GM12878 (cell line): Measurements from ENCODE around the gene WDR72. TPM values are rescaled to one million over a fixed set of nuclear protein-coding genes. Genes with fewer than 3 reads are reported as not detected.

ENCODE experiments used
- ATAC-seq: fragments of 200-7000 bp; cut with Tn5 transposase; 3 replicates; pipeline ENCODE4 v1.9.1; 2020; ENCODE audit warnings: mild to moderate bottlenecking, moderate library complexity
- BruUV-seq: library from RNA; stranded (reverse); fragments of 400-500 nt; replicated peaks from 2 replicates; lab custom pipeline; 2021; lab: Mats Ljungman, UMichigan
- CTCF ChIA-PET: fragments of 300-600 bp; sonication (Branson Sonifier 250); formaldehyde crosslinking; extraction: SDS; loops from one replicate; lab custom pipeline; 2021; ENCODE audit warnings: inconsistent platforms; lab: Yijun Ruan, JAX
- POLR2A ChIA-PET: fragments of 350-600 bp; formaldehyde crosslinking; extraction: SDS; loops from one replicate; lab custom pipeline; 2021; ENCODE audit warnings: inconsistent platforms; lab: Charles Lee
- RAD21 ChIA-PET: fragments of 300-600 bp; sonication (Branson Sonifier 250); formaldehyde crosslinking; loops from one replicate; lab custom pipeline; 2023; ENCODE audit warnings: antibody characterized with exemption; ENCODE audit not compliant: unreplicated experiment; lab: Charles Lee
- SMC1A ChIA-PET: fragments of 300-600 bp; sonication (Branson Sonifier 250); formaldehyde crosslinking; loops from one replicate; lab custom pipeline; 2023; ENCODE audit not compliant: unreplicated experiment, uncharacterized antibody; lab: Charles Lee
- DNase-seq: peaks from one replicate; pipeline ENCODE4 v3.0.0-alpha.2; 2011; ENCODE audit warnings: low read depth, low spot score
- FAIRE-seq: peaks from 3 replicates; lab custom pipeline; 2011; peaks lifted over from hg19 to GRCh38; lab: Jason Lieb, UNC
- H2AFZ ChIP-seq: 2 replicates; pipeline ENCODE4 v1.6.0; 2011; ENCODE audit warnings: low read depth, low read length, control low read depth; ENCODE audit not compliant: control insufficient read depth
- H3K27ac ChIP-seq: 2 replicates; pipeline ENCODE4 v1.5.1; 2011; ENCODE audit warnings: control low read depth; ENCODE audit not compliant: control insufficient read depth, insufficient read depth
- H3K27me3 ChIP-seq, 2 experiments: replicated peaks in 1 of 2; 2 replicates each; pipeline versions ENCODE4 v1.6.0 to v1.6.1; 2011; ENCODE audit warnings: low read length in 1 of 2; ENCODE audit not compliant: control insufficient read depth in 2 of 2, insufficient read depth in 2 of 2
- H3K36me3 ChIP-seq, 2 experiments: 2 replicates each; pipeline ENCODE4 v1.5.1; 2011; ENCODE audit warnings: low read length in 1 of 2; ENCODE audit not compliant: control insufficient read depth in 2 of 2, insufficient read depth in 2 of 2
- H3K4me1 ChIP-seq: 2 replicates; pipeline ENCODE4 v1.6.1; 2011; ENCODE audit warnings: mild to moderate bottlenecking, low read length, moderate library complexity, mixed read lengths; ENCODE audit not compliant: control insufficient read depth, insufficient read depth
- H3K4me2 ChIP-seq: 2 replicates; pipeline ENCODE4 v1.6.0; 2011; ENCODE audit warnings: control low read depth; ENCODE audit not compliant: control insufficient read depth, insufficient read depth
- H3K4me3 ChIP-seq: fragments of 200-600 bp; sonication (generic); 2 replicates; pipeline ENCODE4 v1.5.1; 2016
- H3K79me2 ChIP-seq: 2 replicates; pipeline ENCODE4 v1.6.0; 2011; ENCODE audit warnings: low read length; ENCODE audit not compliant: control insufficient read depth, insufficient read depth
- H3K9ac ChIP-seq: 2 replicates; pipeline ENCODE4 v1.8.0; 2011; ENCODE audit warnings: low read length, control low read depth, mixed read lengths; ENCODE audit not compliant: control insufficient read depth, insufficient read depth
- H3K9me3 ChIP-seq: replicated peaks from 3 replicates; pipeline ENCODE4 v1.5.1; 2011; ENCODE audit warnings: mild to moderate bottlenecking, low read length; ENCODE audit not compliant: control insufficient read depth, insufficient read depth
- H4K20me1 ChIP-seq: 2 replicates; pipeline ENCODE4 v1.6.0; 2011; ENCODE audit not compliant: control insufficient read depth, insufficient read depth
- ASH2L ChIP-seq: fragments of 300-600, 200-600 bp; sonication (generic); IDR thresholded peaks from 2 replicates; pipeline ENCODE4 v1.6.1; 2017; ENCODE audit warnings: low read depth, mild to moderate bottlenecking, borderline replicate concordance
- CREB1 ChIP-seq: IDR thresholded peaks from 2 replicates; pipeline ENCODE4 v1.6.1; 2012; ENCODE audit warnings: low read depth, mild to moderate bottlenecking, inconsistent platforms
- HDAC2 ChIP-seq: fragments of 200-600 bp; sonication (generic); IDR thresholded peaks from 2 replicates; pipeline ENCODE4 v1.6.1; 2017
- MTA2 ChIP-seq: fragments of 450-650 bp; IDR thresholded peaks from 2 replicates; pipeline ENCODE4 v1.6.1; 2016; ENCODE audit warnings: low read depth, mild to moderate bottlenecking, moderate library complexity
- NFYB ChIP-seq: IDR thresholded peaks from 2 replicates; pipeline ENCODE4 v1.6.1; 2011; ENCODE audit warnings: low read depth, mild to moderate bottlenecking, low read length, improper control_type of control experiment, moderate library complexity; ENCODE audit not compliant: insufficient read depth
- NR2C1 ChIP-seq: fragments of 450-650 bp; IDR thresholded peaks from 2 replicates; pipeline ENCODE4 v1.6.1; 2017; ENCODE audit warnings: antibody characterized with exemption, mild to moderate bottlenecking, moderate library complexity
- NRF1 ChIP-seq: conservative IDR thresholded peaks from 2 replicates; pipeline ENCODE4 v1.6.1; 2011; ENCODE audit warnings: mild to moderate bottlenecking, low read depth, low read length, improper control_type of control experiment
- RAD21 ChIP-seq: IDR thresholded peaks from 2 replicates; pipeline ENCODE4 v1.6.1; 2011; ENCODE audit warnings: mild to moderate bottlenecking, low read depth, low read length, moderate library complexity; ENCODE audit not compliant: insufficient read depth
- RCOR1 ChIP-seq: conservative IDR thresholded peaks from 2 replicates; pipeline ENCODE4 v1.6.1; 2012; ENCODE audit warnings: low read depth, low read length, improper control_type of control experiment
- SMAD5 ChIP-seq: IDR thresholded peaks from 2 replicates; pipeline ENCODE4 v1.6.1; 2016; ENCODE audit warnings: antibody characterized with exemption, low read depth
- SPI1 ChIP-seq: IDR thresholded peaks from 2 replicates; pipeline ENCODE4 v1.6.1; 2011; ENCODE audit warnings: low read depth, mild to moderate bottlenecking, low read length, moderate library complexity, borderline replicate concordance; ENCODE audit not compliant: insufficient read depth
- ZNF274 ChIP-seq: IDR thresholded peaks from one replicate; pipeline ENCODE4 v1.8.0; 2011; ENCODE audit not compliant: insufficient read length, insufficient read depth
- WGBS: methylation state at CpG from one replicate; pipeline ENCODE4 v1.1.6; 2016; ENCODE audit warnings: low lambda C conversion rate; ENCODE audit not compliant: insufficient replicate concordance, insufficient coverage; ENCODE audit errors: missing lambda C conversion rate; 5-methylcytosine and 5-hydroxymethylcytosine counted together
- in situ Hi-C: fragments of 300-500 bp; cut with MboI; formaldehyde crosslinking; loops from 9 replicates; pipeline ENCODE4 v1.14.3; 2018; ENCODE audit warnings: mixed read lengths
- intact Hi-C: fragments of 100-400 bp; cut with micrococcal nuclease; formaldehyde crosslinking; loops from one replicate; pipeline ENCODE4 v1.14.2; 2022; ENCODE audit not compliant: unreplicated experiment
- polyA plus RNA-seq, 11 experiments: library from polyadenylated mRNA; depleted of rRNA in 4 of 11; unstranded in 6 of 11; stranded (reverse) in 5 of 11; fragments of >200 nt; fragmentation: Nextera tagmentation in 4 of 11; fragmentation: Illumina TruSeq in 1 of 11; extraction: Ambion mirVana in 4 of 11; extraction: Trizol in 1 of 11; gene quantifications; 1 replicate in 1 of 11; 2 replicates in 10 of 11; pipeline versions ENCODE4 v1.2.1 to v1.2.3, GENCODE V29; 2011 to 2016; ENCODE audit warnings: inconsistent platforms in 2 of 11, missing spikeins in 2 of 11, low read depth in 1 of 11
- total RNA-seq, 4 experiments: library from RNA; depleted of rRNA in 3 of 4; stranded (reverse); fragments of >200 nt in 3 of 4; fragmentation: Illumina TruSeq in 1 of 4; extraction: Trizol in 1 of 4; gene quantifications; 2 replicates each; pipeline versions ENCODE4 v1.2.1 to v1.2.3, GENCODE V29; 2013 to 2021
- TF ChIP-seq, protein P1 (sequence below): IDR thresholded peaks from 2 replicates; pipeline ENCODE4 v1.6.1; 2012; ENCODE audit warnings: low read length, inconsistent platforms
- TF ChIP-seq, protein P2 (sequence below): fragments of 450-650 bp; IDR thresholded peaks from 2 replicates; pipeline ENCODE4 v1.6.1; 2017; ENCODE audit warnings: mild to moderate bottlenecking, moderate library complexity
- TF ChIP-seq, protein P3 (sequence below): fragments of 450-650 bp; IDR thresholded peaks from 2 replicates; pipeline ENCODE4 v1.6.1; 2016; ENCODE audit warnings: mild to moderate bottlenecking
- TF ChIP-seq, protein P4 (sequence below): fragments of 450-650 bp; formaldehyde crosslinking; IDR thresholded peaks from 2 replicates; pipeline ENCODE4 v1.4.0; 2022; ENCODE audit warnings: mild to moderate bottlenecking, moderate library complexity

WDR72 gene
- total and polyA plus RNA-seq, 10 of the 15 experiments (the other 5 are each of a cell fraction or from before 2014, with no cell fraction given): 0.03 TPM; not detected in 9

DNA sequence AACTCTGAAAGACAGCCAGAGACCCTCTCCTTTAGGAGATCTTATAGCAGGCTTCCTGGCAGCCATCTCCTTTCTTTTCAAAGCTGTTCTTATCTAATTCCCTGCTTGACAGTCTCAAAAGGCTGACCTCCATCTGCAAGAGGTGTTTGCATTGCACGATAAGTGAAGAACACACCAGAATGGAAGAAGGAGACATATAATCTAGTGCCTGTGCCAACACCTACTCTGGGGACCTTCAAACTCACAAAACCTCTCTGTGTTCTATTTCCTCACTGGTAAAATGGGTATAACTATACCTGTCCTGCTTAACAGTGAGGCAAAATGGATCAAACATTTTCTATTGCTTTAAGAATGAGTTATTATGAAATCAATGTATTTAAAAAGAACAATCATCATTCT lies 65.0 kb downstream of the WDR72 start:
- intact Hi-C loops: no loop called here
- Histone ChIP-seq H3K9ac (no peak overlapping the region), H3K4me1 (no peaks in the 10 kb centered on the region), H3K79me2 (no peaks in the 10 kb centered on the region), H3K4me3 (no peak overlapping the region), H3K9me3 (no peaks in the 10 kb centered on the region), H4K20me1 (no peaks in the 10 kb centered on the region), H3K36me3 (no peaks in the 10 kb centered on the region), H3K4me2 (no peak overlapping the region), H2AFZ (no peak overlapping the region)
- FAIRE-seq (no peak), DNase-seq (no peak), ATAC-seq (no peak)
- 31% methylated on average over 1 of the region's 1 CpG for WGBS
- SMC1A ChIA-PET: no interaction called here
- in situ Hi-C loops: no loop called here
- CTCF ChIA-PET: no interaction called here
- POLR2A ChIA-PET: no interaction called here
- RAD21 ChIA-PET: no interaction called here
- no peak for TF ChIP-seq RAD21
- TF ChIP-seq SMAD5: no peak
- TF ChIP-seq ZNF274: no peak
- TF ChIP-seq CREB1: no peak
- no peak for TF ChIP-seq NR2C1
- TF ChIP-seq, protein P1, sequence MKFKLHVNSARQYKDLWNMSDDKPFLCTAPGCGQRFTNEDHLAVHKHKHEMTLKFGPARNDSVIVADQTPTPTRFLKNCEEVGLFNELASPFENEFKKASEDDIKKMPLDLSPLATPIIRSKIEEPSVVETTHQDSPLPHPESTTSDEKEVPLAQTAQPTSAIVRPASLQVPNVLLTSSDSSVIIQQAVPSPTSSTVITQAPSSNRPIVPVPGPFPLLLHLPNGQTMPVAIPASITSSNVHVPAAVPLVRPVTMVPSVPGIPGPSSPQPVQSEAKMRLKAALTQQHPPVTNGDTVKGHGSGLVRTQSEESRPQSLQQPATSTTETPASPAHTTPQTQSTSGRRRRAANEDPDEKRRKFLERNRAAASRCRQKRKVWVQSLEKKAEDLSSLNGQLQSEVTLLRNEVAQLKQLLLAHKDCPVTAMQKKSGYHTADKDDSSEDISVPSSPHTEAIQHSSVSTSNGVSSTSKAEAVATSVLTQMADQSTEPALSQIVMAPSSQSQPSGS: no peak
- TF ChIP-seq, protein P2, sequence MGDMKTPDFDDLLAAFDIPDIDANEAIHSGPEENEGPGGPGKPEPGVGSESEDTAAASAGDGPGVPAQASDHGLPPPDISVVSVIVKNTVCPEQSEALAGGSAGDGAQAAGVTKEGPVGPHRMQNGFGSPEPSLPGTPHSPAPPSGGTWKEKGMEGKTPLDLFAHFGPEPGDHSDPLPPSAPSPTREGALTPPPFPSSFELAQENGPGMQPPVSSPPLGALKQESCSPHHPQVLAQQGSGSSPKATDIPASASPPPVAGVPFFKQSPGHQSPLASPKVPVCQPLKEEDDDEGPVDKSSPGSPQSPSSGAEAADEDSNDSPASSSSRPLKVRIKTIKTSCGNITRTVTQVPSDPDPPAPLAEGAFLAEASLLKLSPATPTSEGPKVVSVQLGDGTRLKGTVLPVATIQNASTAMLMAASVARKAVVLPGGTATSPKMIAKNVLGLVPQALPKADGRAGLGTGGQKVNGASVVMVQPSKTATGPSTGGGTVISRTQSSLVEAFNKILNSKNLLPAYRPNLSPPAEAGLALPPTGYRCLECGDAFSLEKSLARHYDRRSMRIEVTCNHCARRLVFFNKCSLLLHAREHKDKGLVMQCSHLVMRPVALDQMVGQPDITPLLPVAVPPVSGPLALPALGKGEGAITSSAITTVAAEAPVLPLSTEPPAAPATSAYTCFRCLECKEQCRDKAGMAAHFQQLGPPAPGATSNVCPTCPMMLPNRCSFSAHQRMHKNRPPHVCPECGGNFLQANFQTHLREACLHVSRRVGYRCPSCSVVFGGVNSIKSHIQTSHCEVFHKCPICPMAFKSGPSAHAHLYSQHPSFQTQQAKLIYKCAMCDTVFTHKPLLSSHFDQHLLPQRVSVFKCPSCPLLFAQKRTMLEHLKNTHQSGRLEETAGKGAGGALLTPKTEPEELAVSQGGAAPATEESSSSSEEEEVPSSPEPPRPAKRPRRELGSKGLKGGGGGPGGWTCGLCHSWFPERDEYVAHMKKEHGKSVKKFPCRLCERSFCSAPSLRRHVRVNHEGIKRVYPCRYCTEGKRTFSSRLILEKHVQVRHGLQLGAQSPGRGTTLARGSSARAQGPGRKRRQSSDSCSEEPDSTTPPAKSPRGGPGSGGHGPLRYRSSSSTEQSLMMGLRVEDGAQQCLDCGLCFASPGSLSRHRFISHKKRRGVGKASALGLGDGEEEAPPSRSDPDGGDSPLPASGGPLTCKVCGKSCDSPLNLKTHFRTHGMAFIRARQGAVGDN: no peak
- TF ChIP-seq, protein P3, sequence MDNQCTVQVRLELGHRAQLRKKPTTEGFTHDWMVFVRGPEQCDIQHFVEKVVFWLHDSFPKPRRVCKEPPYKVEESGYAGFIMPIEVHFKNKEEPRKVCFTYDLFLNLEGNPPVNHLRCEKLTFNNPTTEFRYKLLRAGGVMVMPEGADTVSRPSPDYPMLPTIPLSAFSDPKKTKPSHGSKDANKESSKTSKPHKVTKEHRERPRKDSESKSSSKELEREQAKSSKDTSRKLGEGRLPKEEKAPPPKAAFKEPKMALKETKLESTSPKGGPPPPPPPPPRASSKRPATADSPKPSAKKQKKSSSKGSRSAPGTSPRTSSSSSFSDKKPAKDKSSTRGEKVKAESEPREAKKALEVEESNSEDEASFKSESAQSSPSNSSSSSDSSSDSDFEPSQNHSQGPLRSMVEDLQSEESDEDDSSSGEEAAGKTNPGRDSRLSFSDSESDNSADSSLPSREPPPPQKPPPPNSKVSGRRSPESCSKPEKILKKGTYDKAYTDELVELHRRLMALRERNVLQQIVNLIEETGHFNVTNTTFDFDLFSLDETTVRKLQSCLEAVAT: no peak
- no peak for TF ChIP-seq ASH2L
- no peak for TF ChIP-seq RCOR1
- TF ChIP-seq, protein P4, sequence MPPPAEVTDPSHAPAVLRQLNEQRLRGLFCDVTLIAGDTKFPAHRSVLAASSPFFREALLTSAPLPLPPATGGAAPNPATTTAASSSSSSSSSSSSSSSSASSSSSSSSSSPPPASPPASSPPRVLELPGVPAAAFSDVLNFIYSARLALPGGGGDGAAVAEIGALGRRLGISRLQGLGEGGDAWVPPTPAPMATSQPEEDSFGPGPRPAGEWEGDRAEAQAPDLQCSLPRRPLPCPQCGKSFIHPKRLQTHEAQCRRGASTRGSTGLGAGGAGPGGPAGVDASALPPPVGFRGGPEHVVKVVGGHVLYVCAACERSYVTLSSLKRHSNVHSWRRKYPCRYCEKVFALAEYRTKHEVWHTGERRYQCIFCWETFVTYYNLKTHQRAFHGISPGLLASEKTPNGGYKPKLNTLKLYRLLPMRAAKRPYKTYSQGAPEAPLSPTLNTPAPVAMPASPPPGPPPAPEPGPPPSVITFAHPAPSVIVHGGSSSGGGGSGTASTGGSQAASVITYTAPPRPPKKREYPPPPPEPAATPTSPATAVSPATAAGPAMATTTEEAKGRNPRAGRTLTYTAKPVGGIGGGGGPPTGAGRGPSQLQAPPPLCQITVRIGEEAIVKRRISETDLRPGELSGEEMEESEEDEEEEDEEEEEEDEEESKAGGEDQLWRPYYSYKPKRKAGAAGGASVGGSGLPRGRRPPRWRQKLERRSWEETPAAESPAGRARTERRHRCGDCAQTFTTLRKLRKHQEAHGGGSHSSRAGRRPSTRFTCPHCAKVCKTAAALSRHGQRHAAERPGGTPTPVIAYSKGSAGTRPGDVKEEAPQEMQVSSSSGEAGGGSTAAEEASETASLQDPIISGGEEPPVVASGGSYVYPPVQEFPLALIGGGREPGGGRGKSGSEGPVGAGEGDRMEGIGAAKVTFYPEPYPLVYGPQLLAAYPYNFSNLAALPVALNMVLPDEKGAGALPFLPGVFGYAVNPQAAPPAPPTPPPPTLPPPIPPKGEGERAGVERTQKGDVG (CRISPR knock-in tag): no peak
- TF ChIP-seq HDAC2: no peak
- no peak for TF ChIP-seq NRF1
- TF ChIP-seq NFYB: no peak
- TF ChIP-seq SPI1: no peak
- no peak for TF ChIP-seq MTA2
- TF ChIP-seq, all 136 proteins: peak for 0
- BruUV-seq: no TSS peak
- Histone ChIP-seq H3K27ac (no peak overlapping the region), H3K27me3 (no peaks in the 10 kb centered on the region)
